Right atrium auricular region (tissue), 2 donors: ENCODE data around the gene EHD4. TPM values are rescaled to one million over a fixed set of nuclear protein-coding genes. Genes with fewer than 3 reads are reported as not detected.

ENCODE experiments used
- DNase-seq: peaks from one replicate; pipeline ENCODE4 v3.0.0-alpha.2; 2019; ENCODE audit warnings: low spot score
- H3K27ac ChIP-seq, 2 donors: fragments of 200-600 bp; sonication (generic); 1 replicate in 1 of 2; 2 replicates in 1 of 2; pipeline ENCODE4 v1.5.1; 2016 to 2019
- H3K27me3 ChIP-seq, 2 donors: fragments of 200-600 bp; sonication (generic); one replicate each; pipeline versions ENCODE4 v1.5.1 to v1.6.0; 2017 to 2019
- H3K36me3 ChIP-seq: fragments of 200-600 bp; sonication (generic); one replicate; pipeline ENCODE4 v1.5.1; 2016
- H3K4me1 ChIP-seq, 2 donors: fragments of 200-600 bp; sonication (generic); one replicate each; pipeline versions ENCODE4 v1.5.1 to v1.6.0; 2017 to 2019
- H3K4me3 ChIP-seq, 2 donors: fragments of 200-600 bp; sonication (generic); 1 replicate in 1 of 2; 2 replicates in 1 of 2; pipeline ENCODE4 v1.5.1; 2017 to 2019; ENCODE audit warnings: mild to moderate bottlenecking in 1 of 2, moderate library complexity in 1 of 2
- H3K9me3 ChIP-seq, 2 donors: fragments of 200-600 bp; sonication (generic); one replicate each; pipeline ENCODE4 v1.5.1; 2019
- total RNA-seq, 2 donors: library from RNA; depleted of rRNA; stranded (reverse); fragments of >200 nt; gene quantifications; one replicate each; pipeline ENCODE4 v1.1.0, GENCODE V29; 2016
- TF ChIP-seq, protein P1 (sequence below), 2 donors: fragments of 200-600 bp; sonication (generic); IDR thresholded peaks; one replicate each; pipeline ENCODE4 v1.5.1; 2019; ENCODE audit warnings: antibody characterized with exemption in 2 of 2

EHD4 gene
- total RNA-seq, 2 donors from 2014 or later: 22.2 to 26.3 TPM

DNA sequence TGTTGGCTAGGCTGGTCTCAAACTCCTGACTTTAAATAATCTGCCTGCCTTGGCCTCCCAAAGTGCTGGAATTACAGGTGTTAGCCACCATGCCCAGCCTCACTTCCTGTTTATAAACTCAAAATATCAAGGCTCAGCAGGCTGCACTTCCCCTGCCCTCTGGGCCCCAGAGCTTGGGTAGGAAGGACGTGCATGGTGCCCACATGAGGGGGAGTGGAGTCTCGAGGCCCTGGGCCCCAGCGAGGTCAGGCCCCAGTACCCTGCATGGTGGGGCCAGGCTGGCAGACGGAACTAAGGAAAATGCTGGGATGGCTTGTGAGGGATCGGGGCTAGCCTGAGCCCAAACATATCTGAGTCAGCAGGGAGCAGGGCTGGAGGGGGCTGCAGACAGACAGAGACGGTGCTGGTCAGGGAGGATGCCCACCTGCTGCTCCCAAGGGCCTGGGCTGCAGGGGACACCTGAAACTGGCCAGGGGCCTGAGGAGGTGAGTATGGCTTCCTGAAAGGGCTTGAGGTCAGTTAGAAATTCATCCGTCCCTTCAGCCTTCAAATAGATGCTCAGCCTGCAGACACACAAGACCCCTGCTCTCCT, 83.6 kb downstream of the EHD4 start:
- H3K27me3 ChIP-seq: no peaks in the 10 kb centered on the region
- no peak for DNase-seq
- H3K4me1 ChIP-seq: peaks cover 0 to 17% of the 10 kb centered on the region in 2 donors
- TF ChIP-seq, protein P1, sequence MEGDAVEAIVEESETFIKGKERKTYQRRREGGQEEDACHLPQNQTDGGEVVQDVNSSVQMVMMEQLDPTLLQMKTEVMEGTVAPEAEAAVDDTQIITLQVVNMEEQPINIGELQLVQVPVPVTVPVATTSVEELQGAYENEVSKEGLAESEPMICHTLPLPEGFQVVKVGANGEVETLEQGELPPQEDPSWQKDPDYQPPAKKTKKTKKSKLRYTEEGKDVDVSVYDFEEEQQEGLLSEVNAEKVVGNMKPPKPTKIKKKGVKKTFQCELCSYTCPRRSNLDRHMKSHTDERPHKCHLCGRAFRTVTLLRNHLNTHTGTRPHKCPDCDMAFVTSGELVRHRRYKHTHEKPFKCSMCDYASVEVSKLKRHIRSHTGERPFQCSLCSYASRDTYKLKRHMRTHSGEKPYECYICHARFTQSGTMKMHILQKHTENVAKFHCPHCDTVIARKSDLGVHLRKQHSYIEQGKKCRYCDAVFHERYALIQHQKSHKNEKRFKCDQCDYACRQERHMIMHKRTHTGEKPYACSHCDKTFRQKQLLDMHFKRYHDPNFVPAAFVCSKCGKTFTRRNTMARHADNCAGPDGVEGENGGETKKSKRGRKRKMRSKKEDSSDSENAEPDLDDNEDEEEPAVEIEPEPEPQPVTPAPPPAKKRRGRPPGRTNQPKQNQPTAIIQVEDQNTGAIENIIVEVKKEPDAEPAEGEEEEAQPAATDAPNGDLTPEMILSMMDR (IDR thresholded peaks at IDR 0.05): no peak
- H3K27ac ChIP-seq: no peak overlapping the region
- no peak overlapping the region for H3K4me3 ChIP-seq
- H3K36me3 ChIP-seq: no peaks in the 10 kb centered on the region
- H3K9me3 ChIP-seq: no peaks in the 10 kb centered on the region

DNA sequence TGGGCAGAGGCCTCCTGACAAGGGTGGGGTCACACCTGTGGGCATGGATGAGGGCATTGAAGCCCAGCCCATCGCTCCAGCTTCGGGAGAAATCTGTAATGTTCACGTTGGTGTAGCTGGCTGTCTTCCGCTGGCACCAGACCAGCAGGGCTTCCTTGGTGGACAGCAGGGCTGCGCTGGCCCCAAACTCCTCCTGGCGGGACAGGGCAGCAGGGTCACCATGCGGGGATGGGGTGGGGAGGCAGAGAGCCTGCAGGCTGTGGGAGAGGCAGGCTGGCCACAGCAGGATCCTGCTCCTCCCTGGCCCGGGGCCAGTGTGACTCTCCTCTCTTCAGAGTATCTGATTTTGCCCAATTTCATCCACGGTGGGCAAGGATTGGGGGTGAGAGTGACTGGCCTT, 84.5 kb downstream of the EHD4 start:
- no peaks in the 10 kb centered on the region for H3K9me3 ChIP-seq
- TF ChIP-seq, protein P1 (IDR thresholded peaks at IDR 0.05): no peak
- no peak for DNase-seq
- no peaks in the 10 kb centered on the region for H3K27me3 ChIP-seq
- peaks cover 0 to 13% of the 10 kb centered on the region in 2 donors for H3K4me1 ChIP-seq
- H3K4me3 ChIP-seq: no peak overlapping the region
- no peaks in the 10 kb centered on the region for H3K36me3 ChIP-seq
- H3K27ac ChIP-seq: no peak overlapping the region

DNA sequence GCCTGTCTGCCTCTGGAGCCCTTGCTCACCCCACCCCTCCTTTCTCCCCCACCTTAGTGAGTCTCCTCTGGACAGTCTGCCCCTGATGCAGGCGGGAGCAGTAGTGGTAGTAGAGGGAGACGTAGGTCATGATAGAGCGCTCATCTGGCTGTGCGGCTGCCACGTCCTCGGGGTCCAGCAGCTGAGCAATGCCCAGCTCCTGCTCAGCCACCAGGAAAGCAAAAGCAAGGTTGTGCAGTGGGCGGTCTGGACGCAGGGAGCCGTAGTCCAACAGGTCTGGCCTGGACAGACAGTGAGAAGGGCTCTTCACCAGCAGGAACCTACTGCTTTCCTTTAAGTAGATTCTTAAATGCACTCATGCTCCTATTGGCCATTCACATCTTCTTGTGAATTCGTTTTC, 85.2 kb downstream of the EHD4 start:
- Histone ChIP-seq H3K9me3 (no peaks in the 10 kb centered on the region), H3K27ac (no peak overlapping the region), H3K4me3 (no peak overlapping the region)

DNA sequence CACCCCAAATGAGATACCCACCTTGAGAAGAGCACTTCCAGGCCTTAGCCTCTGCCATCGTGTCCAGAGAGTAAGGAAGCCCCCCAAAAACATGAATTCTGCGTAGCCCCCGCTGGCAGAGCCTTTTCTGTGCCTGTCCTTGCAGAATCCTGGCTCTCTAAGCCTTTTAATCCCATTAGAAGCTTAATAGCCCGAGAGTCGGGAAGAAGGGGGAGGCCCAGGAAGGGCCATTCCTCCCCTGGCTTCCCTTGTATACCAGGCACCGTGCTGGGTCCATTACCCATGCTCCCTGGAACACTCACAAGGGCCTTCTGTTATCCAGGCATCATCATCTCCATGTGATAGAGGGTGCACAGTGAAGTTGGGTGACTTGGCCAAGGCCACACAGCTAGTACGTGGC, 85.6 kb downstream of the EHD4 start:
- DNase-seq: no peak
- no peaks in the 10 kb centered on the region for H3K9me3 ChIP-seq

More for the DNA sequence above, 85.2 kb downstream of the EHD4 start:
- Histone ChIP-seq H3K4me1 (peaks cover 0 to 18% of the 10 kb centered on the region in 2 donors), H3K36me3 (no peaks in the 10 kb centered on the region), H3K27me3 (no peaks in the 10 kb centered on the region)
- TF ChIP-seq, protein P1 (IDR thresholded peaks at IDR 0.05): no peak
- no peak for DNase-seq

DNA sequence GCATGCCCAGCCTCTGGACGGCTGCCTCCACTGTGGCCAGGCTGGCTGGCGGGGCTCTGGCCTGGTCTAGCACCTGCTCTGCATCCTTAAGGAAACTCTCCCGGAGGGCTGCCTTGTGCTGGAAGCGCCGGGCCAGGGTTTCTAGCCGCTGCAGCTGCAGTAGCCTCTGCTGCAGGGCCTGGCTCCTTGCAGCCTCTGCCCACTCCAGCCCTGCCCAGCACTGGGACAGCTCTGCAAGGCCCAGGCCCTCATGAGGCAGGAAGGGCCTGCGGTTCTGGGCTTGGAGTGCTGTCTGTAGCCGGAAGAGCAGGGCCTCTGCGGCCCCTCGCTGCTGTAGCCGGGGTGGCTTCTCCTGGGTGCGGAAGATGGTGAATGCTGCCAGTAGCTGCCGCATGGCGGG, 86.5 kb downstream of the EHD4 start:
- no peak for DNase-seq
- H3K27ac ChIP-seq: no peak overlapping the region
- no peak overlapping the region for H3K4me3 ChIP-seq
- TF ChIP-seq, protein P1 (IDR thresholded peaks at IDR 0.05): no peak
- H3K36me3 ChIP-seq: no peaks in the 10 kb centered on the region
- no peaks in the 10 kb centered on the region for H3K27me3 ChIP-seq
- H3K4me1 ChIP-seq: peaks cover 0 to 18% of the 10 kb centered on the region in 2 donors
- no peaks in the 10 kb centered on the region for H3K9me3 ChIP-seq

More for the DNA sequence above, 85.6 kb downstream of the EHD4 start:
- TF ChIP-seq, protein P1 (IDR thresholded peaks at IDR 0.05): no peak
- Histone ChIP-seq H3K4me3 (no peak overlapping the region), H3K4me1 (peaks cover 0 to 18% of the 10 kb centered on the region in 2 donors), H3K36me3 (no peaks in the 10 kb centered on the region), H3K27ac (no peak overlapping the region), H3K27me3 (no peaks in the 10 kb centered on the region)

DNA sequence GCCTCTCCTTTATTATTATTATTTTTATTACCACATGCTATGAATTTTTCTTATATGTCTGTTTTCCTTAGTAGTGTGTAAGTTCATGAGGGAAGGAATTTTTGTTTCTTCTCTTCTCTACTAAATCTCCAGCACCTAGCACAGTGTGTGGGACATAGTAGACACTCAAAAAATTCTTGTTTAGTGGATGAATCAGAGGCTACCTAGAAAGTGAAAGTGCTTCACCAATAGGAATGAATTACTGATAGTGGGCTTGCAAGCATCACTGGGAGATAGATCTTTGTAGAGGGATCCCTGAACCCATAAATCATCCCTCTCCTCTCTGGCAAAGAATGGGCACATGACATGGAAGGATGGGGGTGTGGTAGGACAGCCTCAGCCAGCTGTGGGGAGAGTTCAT, 87.0 kb downstream of the EHD4 start:
- H3K9me3 ChIP-seq: no peaks in the 10 kb centered on the region
- no peak overlapping the region for H3K27ac ChIP-seq
- H3K36me3 ChIP-seq: no peaks in the 10 kb centered on the region
- H3K4me1 ChIP-seq: peaks cover 0 to 18% of the 10 kb centered on the region in 2 donors
- H3K4me3 ChIP-seq: no peak overlapping the region
- TF ChIP-seq, protein P1 (IDR thresholded peaks at IDR 0.05): no peak
- no peak for DNase-seq
- H3K27me3 ChIP-seq: no peaks in the 10 kb centered on the region
